GM18951 (cell line): ENCODE data around the gene PACSIN2.

ENCODE experiments used
- POLR2A ChIP-seq: IDR thresholded peaks from 4 replicates; pipeline ENCODE4 v1.6.1; 2011; ENCODE audit warnings: mild to moderate bottlenecking; ENCODE audit not compliant: insufficient read length, insufficient read depth; ENCODE audit errors: extremely low read depth
- in situ Hi-C: fragments of 300-500 bp; cut with MboI; formaldehyde crosslinking; loops from one replicate; pipeline ENCODE4 v1.12.0; 2022; ENCODE audit warnings: low sequenced_read_pairs, mixed read lengths, inconsistent platforms; ENCODE audit not compliant: unreplicated experiment

PACSIN2 gene, protein sequence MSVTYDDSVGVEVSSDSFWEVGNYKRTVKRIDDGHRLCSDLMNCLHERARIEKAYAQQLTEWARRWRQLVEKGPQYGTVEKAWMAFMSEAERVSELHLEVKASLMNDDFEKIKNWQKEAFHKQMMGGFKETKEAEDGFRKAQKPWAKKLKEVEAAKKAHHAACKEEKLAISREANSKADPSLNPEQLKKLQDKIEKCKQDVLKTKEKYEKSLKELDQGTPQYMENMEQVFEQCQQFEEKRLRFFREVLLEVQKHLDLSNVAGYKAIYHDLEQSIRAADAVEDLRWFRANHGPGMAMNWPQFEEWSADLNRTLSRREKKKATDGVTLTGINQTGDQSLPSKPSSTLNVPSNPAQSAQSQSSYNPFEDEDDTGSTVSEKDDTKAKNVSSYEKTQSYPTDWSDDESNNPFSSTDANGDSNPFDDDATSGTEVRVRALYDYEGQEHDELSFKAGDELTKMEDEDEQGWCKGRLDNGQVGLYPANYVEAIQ

DNA sequence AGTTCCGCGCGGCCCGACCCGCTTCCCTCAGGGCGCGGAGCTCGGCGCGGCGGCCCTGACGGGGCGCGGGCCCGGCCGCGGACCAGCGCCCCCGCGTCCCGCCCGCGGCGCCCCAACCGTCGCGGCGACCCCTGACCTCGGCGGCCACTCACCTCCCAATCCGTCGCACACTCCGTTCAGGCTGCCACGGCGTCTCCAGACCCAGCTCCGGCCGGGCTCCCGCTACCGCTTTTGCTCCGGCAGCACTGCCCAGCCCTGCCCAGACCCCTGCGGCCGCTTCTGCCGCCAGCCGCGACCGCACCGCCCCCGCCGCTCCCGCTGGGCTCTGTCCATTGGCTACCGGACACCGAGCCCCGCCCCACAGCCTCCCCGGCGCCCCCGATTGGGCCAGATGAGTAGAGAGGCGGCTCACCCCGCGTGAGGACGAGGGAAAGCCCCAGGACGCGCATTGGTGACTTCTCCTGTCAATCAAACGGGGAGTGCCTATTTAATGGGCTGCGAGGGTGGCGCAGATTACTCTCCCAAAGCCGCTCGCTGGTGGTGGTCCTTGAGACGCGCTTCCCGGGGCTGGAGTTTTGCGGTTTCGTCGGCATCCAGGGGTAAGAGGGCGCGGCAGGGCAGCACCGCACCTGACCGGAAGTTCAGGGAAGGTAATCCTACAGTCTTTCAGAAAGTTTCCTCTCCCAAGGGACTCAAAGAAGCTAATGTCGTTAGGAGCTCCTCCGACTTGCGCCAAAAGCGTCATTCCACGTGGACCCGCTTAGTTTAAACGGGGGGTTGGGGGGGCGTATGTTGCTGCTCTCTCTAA, at the start of gene PACSIN2:
PACSIN2 (minus strand) TSS at position 281 of the 808 bp plus-strand sequence. CDS start 103,069 bp downstream, outside the sequence.
- TF ChIP-seq POLR2A, result peak; percentile 97
- in situ Hi-C loops, result no loop called here

DNA sequence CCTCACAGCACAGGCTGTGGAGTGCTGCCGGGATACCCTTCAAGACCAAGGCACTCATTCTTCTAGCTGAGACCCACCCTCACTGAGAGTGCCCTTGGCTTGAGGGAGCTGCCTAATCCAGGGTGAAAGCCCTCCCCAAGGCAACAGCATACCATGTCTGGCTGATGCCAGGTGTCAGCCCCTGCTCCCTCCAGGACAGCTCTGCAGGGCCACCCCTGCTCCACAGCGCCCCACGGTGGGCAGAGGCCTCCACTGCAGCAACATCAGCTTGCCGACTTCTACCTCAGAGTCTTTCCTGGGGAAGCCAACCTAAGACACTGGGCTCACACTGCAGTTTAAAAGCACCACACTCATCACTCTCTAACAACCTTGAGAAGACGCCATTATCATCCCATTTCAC, 45.2 kb upstream of the PACSIN2 start:
- in situ Hi-C loops, result no loop called here
- TF ChIP-seq POLR2A, result no peak

DNA sequence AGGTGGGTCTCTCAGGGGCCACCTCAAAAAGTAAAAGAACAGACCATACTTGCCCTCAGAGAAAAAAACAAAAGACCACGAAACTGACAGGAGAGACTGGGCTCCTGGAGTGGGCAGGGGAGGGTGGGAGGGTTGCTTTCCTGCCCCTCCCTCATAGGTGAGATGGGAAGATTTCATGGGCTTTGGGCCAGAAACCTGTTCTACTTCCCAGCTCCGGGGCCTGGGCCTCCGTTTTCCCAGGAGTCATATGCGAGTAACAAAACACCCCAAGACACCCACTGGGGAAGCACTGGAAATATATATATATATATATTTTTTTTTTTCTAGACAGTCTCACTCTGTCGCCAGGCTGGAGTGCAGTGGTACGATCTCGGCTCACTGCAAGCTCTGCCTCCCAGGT, 42.7 kb upstream of the PACSIN2 start:
- in situ Hi-C loops, result no loop called here
- TF ChIP-seq POLR2A, result no peak

DNA sequence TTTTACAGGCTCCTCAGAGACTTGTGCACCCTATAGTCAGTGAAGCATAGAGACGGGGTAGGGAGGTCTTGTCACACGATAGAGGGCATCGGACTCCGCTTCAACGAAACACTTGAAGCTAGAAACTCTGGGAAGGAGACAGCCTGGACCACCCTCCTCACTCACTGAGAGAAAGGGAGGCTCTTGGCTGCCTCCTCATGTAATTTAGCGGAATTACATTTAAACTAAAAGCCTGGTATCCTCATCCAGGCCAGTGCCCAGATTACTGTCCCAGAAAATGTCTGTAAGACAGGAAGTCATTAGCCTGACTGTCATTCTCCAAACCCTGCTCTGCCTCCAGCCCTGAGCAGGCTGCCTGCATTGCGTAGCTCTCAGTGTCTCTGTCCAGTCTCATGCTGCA, 38.2 kb upstream of the PACSIN2 start:
- in situ Hi-C loops, result no loop called here

DNA sequence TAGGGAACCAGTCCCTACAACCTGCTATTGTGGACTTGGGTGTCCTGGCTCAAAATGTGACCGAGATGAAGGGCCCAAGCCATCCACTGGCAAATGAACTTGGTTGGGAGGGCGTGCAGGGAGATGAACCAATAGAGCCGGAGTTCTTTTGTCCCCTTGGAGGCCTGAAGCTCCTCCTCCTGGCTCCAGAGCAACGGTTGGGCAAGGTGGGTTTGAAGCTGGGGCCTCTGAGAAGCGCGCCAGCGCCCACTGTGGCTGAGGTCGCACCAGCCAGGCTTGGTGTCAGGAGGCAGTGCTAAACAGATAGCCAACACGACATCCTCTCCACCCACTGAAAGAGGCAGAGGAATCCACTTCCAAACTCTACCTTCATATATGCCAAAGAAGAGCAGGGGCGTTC, 36.0 kb upstream of the PACSIN2 start:
- TF ChIP-seq POLR2A, result no peak
- in situ Hi-C loops, result no loop called here

More for the DNA sequence above, 38.2 kb upstream of the PACSIN2 start:
- TF ChIP-seq POLR2A, result no peak

DNA sequence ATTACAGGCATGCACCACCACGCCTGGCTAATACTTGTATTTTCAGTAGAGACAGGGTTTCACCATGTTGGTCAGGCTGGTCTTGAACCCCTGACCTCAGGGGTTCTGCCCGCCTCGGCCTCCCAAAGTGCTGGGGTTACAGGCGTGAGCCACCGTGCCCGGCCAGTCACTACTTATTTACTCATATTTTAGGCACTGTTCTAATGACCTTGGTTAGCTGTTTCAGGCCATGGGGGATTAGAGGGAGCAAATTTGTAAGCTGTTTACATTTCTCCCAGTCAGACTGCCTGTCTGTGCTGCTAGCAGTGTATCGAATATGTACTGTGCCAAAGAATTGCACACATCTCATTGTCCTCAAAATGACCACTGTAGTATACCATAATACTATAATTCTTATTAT, 32.7 kb upstream of the PACSIN2 start:
- in situ Hi-C loops, result loop anchor here (25.0 kb wide), 1 partner anchor 410 kb away; the partner anchor contains the start of genes ATP5MGL and CYB5R3
- TF ChIP-seq POLR2A, result no peak

DNA sequence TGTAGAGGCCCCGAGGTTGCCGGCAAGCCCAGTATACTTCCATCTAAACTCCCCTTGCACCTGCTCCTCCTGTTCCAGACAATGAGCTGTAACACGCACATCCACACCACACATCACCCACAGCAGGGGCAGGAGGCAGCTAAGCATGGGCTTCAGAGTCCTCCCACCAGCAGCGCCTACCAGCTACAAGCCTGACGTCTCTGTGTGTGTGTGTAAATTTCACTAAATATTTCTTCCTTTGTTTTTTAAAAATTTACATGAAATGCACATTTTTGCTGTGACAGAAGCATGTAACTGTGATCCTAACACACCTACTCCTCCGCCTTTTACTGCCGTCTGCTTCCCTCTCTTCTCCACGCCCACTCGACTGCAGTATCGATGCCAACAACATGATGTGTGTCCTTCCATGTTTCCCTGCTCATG, 29.4 kb upstream of the PACSIN2 start:
- TF ChIP-seq POLR2A, result no peak
- in situ Hi-C loops, result loop anchor here (25.0 kb wide), 1 partner anchor 407 kb away; the partner anchor contains the start of genes ATP5MGL and CYB5R3

DNA sequence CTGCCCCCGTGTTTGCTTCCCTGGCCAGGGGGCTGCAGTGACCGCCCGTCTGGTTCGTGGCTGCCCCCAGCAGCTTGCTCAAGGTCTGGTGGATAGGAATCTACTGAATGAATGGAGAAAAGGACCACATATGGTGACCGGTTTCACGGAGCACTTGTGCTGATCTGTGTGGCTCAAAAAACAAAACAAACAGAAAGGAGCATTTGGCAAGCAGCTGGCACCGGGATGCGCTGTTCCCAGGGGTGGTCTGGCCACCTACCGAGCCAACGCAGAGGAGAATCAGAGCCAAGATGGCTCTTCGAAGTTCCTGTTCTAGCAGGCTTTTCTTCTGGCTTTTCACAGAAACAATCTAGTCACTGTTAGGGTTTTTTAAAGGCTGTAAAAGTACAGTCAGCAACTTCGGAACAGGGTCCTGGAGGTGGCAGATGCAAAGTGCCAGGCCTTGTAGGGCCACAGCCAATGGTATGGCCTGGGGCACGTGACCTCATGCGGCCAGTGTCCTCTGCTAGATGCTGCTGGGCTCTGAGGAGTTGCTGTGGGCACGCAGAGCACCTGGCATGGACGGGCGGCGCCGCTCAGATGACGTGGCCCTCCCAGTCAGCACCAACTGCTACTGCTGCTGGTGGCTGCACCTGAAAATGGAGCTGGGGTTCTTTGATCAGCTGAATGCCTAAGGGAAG, 27.3 kb upstream of the PACSIN2 start:
- in situ Hi-C loops, result loop anchor here (25.0 kb wide), 1 partner anchor 405 kb away; the partner anchor contains the start of genes ATP5MGL and CYB5R3
- no peak for TF ChIP-seq POLR2A

DNA sequence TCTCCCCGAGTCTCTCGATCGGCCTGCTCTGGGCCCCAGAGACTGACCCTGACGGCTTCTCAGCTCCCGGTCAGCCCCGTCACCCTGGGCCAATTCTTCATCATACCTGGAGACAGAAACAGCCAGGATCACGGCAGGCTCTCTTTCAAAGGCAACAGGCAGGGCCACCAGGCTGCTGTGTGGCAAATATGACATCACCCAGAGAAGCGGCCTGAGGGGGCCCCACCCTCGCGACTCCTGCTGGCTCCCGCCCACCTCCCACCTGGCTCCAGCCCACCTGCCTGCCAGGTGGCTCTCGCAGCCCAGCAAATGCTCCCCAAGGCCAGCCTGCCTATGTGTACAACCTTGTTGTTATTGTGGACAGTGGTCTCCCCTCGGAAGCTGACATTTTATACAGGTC, 24.9 kb upstream of the PACSIN2 start:
- TF ChIP-seq POLR2A, result no peak
- in situ Hi-C loops, result loop anchor here (10.0 to 25.0 kb wide), 2 partner anchors 175 to 402 kb away; partner anchors contain the start of genes ATP5MGL and CYB5R3

DNA sequence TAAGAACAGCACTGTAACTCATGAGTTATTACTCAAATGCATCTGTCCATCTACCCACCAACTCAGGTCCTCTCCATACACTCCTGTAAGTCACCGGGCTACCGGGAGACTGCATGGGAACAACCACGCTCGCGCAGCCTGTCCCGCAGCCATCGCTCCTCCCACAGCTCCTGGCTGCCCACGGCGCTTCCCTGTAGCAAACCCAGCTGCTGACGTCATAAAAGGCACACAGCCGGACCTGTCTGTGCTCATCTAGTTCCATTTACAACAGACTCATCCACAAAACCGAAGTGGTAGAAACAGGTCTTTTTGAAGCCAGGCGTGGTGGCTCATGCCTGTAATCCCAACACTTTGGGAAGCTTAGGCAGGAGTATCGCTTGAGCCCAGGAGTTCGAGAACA, 23.4 kb upstream of the PACSIN2 start:
- no peak for TF ChIP-seq POLR2A
- in situ Hi-C loops, result loop anchor here (10.0 to 25.0 kb wide), 2 partner anchors 174 to 401 kb away; partner anchors contain the start of genes ATP5MGL and CYB5R3

DNA sequence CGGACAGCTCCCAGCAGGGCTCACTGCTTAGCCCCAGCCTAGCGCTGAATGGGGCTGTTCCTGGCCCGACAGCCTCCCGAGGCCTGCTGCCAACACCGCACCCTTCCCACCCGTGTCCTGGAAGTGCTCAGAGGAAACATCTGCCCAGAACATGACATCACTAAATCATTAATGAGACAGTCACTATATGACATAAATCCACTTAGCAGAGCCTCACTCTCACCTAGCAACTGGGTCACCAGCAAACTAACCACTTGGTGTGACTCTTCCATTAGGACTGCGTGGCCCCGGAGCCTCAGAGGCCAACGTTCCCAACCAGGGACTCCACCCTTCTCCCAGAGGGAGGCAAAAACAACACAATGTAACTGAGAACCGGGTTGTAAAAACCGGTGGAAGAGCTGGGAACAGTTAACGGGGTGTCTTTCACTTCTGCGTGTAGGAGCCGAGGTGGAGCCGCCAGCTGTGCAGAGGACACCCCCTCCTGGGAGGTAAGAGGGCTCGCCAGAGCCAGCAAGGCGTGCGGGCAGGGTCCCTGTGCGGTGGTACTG, 21.4 kb upstream of the PACSIN2 start:
- no peak for TF ChIP-seq POLR2A
- in situ Hi-C loops, result loop anchor here (10.0 to 25.0 kb wide), 2 partner anchors 172 to 399 kb away; partner anchors contain the start of genes ATP5MGL and CYB5R3

DNA sequence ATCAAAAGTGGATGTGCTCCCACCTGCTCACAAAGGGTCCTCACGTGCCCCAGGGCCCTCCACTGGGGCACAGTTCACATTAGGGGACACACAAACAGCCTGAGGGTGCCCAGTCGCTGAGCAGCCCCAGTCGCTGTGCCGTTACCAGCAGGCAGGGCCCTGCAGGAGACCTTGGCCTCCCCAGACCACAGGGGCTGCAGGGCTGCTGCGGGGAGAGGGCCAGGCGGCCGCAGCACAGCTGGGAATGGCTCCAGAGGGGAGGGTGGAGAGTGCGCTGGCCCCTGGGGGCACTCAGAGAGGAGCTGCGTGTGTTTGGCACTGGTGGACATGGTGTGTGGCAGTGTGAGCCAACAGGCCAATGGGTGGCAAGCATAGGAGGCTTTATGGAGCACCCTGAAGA, 20.3 kb upstream of the PACSIN2 start:
- no peak for TF ChIP-seq POLR2A
- in situ Hi-C loops, result loop anchor here (10.0 to 25.0 kb wide), 2 partner anchors 170 to 398 kb away; partner anchors contain the start of genes ATP5MGL and CYB5R3
